Ammon's horn (tissue), 1 donor: Measurements from ENCODE around the gene RANBP17.
"Not testable (repeated sequence)": the region's sequence is repeated elsewhere in the genome, so short reads cannot be mapped to it uniquely, and the experiment has no call there.

Experiments used
- DNase-seq: peaks from one replicate; pipeline ENCODE4 v3.0.0-alpha.2; 2016; ENCODE audit warnings: low spot score

Gene RANBP17

GRCh38 chr5:171249460-171249859 lies 387.6 kb downstream of the RANBP17 start:
- DNase-seq: no peak

- no peak for DNase-seq
Observed at GRCh38 chr5:171250738-171251137, 388.9 kb downstream of the RANBP17 start.

GRCh38 chr5:171251519-171251918 lies 389.7 kb downstream of the RANBP17 start:
- no peak for DNase-seq

DNA sequence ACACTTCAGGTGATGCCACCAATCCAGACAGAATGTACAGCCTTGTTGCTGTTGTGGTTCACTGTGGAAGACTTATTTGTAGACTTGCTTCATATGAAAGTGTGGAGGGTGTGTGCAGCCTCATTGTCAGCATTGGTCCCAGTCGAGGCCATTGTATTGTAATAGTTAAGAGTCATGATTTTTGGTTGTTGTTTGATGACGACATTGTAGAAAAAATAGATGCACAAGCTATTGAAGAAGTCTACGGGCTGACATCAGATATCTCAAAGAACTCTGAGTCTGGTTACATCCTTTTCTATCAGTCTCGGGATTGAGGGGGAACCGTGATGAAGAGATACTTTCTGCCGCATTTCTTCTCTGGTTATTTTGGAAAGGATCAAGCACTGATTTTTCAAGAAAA lies 390.9 kb downstream of the RANBP17 start:
- no peak for DNase-seq

DNA sequence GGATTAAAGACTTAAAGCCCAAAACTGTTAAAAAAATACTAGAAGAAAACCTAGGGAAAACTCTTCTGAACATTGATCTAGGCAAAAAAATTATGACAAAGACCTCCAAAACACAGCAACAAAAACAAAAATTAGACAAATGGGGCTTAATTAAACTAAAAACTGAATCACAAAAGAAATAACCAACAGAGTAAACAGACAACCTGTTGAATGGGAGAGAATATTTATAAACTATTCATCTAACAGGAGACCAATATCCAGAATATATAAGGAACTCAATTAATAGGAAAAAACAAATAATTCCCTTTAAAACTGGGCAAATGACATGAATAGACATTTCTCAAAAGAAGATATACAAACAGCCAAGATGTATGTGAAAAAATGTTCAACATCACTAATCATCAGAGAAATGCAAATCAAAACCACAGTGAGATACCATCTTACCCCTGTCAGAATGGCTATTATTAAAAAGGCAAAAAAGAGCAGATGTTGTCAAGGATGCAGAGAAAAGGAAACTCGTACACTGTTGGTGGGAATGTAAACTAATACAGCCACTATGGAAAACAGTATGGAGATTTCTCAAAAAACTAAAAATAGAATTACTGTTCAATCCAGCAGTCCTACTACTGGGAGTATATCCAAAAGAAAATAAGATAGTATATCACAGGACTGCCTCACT lies 397.1 kb downstream of the RANBP17 start:
- DNase-seq: no peak

DNA sequence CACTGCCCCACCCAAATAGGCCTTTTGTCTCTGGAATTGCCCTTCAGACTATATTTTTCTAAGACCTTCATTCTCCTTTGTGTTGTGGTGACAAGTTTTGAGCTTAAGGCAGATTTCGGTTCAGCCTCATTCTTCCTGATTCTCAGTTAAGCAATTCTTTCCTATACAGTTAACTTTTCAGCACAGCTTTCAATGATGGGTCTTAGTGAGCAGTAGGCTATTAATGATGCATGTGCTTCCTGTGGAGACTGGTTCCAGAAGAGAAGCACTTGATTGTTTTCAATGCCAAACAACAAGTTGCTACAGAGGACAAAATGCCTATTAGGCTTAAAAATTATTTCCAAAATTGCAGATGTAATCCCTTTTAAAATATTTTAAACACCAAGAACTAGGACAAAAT lies 399.5 kb downstream of the RANBP17 start:
- DNase-seq: no peak

- no peak for DNase-seq
Observed at GRCh38 chr5:171261904-171262303, 400.1 kb downstream of the RANBP17 start.

DNA sequence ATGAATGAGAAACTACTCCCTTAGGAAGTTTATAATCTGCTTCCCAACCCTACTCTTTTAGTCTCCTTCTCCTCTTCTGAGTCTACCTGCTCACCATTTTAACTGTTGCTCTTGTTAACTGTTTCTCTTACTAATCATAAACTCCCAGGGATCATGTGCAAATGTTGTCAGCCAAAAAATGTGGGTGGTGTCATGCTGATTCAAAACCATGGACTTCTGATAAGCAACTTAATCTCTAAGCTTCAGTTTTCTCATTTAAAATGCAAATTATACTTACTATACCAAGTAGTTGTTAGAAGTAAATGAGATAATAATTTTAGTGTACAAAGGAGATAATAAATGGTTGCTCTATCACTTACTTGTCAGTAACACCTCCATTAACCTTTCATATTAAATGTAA lies 401.4 kb downstream of the RANBP17 start:
- DNase-seq: no peak

GRCh38 chr5:171264843-171265242 lies 403.0 kb downstream of the RANBP17 start:
- no peak for DNase-seq

GRCh38 chr5:171268700-171269620 lies 407.1 kb downstream of the RANBP17 start:
- no peak for DNase-seq

- no peak for DNase-seq
Observed at GRCh38 chr5:171269717-171270116, 407.9 kb downstream of the RANBP17 start.

DNA sequence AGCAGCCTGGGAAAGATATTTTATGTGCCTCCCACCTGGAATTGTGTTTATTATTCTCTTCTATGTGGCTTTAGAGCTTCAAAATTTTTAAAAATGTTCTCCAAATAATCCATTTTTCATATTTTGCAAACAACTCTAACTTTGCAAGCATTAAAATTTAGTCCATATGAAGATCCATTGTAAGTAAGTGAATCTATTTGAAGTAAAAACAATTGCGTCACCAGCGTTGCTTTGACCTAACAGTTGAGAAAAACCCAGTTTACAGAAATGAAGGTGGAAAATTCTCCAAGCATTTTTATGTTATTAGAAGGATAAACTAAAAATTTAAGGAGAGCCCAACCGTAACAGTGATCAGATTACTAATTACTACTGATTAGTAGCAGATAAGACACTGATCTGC lies 408.3 kb downstream of the RANBP17 start:
- DNase-seq: no peak

DNA sequence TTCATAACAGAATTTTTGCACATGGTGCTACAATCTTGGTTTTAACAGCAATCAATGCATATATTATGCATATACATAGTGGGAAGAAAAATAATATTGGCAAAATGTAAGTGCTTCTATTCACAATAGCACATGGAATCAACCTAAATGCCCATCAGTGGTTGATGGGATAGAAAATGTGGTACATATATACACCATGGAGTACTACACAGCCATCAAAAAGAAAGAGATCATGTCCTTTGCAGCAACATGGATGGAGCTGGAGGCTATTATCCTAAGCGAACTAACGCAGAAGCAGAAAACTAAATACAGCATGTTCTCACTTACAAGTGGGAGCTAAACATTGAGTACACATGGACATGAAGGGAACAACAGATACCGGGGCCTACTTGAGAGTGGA lies 410.0 kb downstream of the RANBP17 start:
- DNase-seq: no peak

DNA sequence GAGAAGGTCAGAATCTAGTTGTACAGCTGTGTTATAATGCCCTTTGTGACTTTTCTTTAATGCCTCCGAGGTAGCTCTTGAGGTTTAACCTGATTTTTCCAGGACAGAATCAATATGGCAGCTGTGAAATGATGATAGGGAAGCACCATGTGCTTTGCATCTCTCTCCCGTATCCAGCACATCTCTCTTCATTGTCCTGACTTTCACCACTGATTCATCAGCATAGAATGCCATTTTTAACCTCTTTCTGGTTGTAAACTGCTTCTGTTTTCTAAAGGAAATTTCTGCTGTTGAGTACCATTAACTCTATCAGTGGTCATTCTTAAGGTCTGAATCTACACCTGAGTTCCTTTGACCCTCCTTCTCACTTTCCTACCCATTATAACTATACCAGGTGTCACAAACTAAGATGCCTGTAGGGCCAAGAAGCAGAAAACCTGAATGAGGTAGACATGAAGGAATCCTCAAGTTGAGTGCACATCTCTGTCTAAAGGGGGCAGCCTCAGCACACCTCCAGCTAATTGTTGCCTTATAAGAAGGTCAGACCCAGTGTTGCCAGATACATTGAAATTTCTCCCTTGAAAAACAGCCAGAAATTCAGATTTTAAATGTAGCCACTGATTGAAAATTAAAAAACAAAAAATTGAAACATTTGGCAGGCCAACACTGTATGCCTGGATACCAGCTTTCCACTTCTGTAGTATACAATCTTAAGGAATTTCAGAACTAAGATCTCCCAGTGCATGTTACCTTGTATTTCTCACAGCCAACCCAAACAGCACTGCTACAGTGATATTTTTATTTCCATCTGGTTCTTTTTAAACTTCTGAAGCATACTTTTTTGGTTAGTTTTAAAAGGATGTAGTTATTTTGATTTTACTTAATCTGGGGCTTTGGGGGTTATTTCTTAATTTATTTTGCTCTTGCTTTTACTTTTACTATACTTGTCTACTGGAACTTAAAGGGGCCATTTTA lies 411.5 kb downstream of the RANBP17 start:
- DNase-seq: no peak

GRCh38 chr5:171275841-171276544 lies 414.2 kb downstream of the RANBP17 start:
- no peak for DNase-seq

DNA sequence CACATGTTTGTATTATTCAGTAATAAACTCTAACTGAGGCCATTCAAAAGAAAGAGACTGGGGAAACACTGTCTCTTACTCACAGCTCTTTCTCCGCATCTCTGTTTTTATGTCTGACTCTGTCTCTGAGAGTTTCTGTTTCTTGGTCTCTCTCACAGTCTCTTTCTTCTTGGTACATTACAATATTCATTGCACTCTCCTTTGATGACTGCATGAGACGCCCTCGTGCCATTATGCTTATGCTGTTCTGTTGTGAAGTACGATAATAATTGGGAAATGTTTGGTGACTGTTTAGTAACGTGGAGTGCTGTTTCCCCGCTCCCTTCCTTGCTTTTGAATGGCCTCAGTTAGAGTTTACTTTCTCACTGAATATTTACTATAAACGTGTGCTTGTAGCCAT lies 421.9 kb downstream of the RANBP17 start:
- no peak for DNase-seq

DNA sequence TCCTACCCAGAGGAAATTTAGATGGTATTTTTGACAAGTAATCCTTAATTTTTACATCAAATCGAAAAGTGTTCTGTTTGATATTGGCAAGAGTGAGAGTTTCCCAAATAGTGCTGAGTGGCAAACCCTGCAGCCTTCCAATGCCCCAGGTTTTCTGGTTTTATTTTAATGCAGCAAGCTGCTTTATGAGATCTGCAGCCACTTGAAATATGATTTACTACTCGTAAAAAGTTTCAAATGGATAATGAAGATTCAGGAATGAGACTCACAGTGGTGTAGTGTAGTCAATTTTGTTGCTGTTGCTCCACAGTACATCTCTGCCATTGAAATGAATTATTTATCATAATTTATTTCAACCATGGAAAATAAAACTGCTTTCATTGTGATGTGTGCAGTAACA lies 423.6 kb downstream of the RANBP17 start:
- DNase-seq: no peak

GRCh38 chr5:171288066-171288465 lies 426.2 kb downstream of the RANBP17 start:
- no peak for DNase-seq

DNA sequence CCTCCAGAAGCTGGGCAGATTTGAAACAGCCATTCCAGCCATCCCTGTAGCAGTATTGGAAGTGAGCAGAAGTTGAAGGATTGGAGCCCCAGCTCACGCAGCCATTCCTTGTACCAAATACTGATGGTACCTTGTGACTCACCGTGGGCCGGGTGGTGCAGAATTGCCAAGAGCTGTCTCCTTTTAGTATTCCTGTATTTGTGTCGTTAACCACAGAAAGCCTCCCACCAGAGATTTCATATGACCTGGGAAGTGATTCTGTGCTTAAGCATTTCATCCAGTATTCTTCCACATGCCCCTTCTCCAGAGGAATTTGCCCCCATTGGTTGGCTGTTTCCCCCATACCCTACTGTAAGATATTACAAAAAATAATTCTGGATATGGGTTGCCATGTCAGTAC lies 429.6 kb downstream of the RANBP17 start:
- DNase-seq: no peak

GRCh38 chr5:171295299-171295698 lies 433.5 kb downstream of the RANBP17 start:
- DNase-seq: no peak

GRCh38 chr5:171295801-171296200 lies 434.0 kb downstream of the RANBP17 start:
- no peak for DNase-seq

DNA sequence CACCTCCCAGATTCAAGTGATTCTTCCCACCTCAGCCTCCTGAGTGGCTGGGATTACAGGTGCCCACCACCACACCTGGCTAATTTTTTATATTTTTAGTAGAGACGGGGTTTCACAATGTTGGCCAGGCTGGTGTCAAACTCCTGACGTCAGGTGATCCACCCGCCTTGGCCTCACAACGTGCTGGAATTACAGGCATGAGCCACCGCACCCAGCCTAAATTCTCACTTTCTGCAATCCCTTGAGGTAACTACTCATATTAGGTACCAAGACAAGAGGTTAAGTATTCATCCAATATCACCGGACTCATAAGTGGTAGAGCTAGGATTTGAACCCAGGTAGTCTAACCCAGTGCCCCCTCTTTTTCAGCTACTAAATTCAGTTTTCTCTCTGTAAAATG lies 436.1 kb downstream of the RANBP17 start:
- DNase-seq: not testable (repeated sequence)
